Progenitor cell of endocrine pancreas (in vitro differentiated cells): ENCODE measurements around the gene ZCCHC8. TPM values are rescaled to one million over a fixed set of nuclear protein-coding genes. Genes with fewer than 3 reads are reported as not detected.

ENCODE experiments used
- DNase-seq: peaks from one replicate; pipeline ENCODE4 v3.0.0; 2021; ENCODE audit warnings: low spot score; ENCODE audit not compliant: unreplicated experiment
- H3K27ac Mint-ChIP-seq: 2 replicates; pipeline ENCODE4 v1.8.0; 2021; ENCODE audit warnings: mild to moderate bottlenecking, moderate library complexity, mixed read lengths
- H3K27me3 Mint-ChIP-seq: 2 replicates; pipeline ENCODE4 v1.8.0; 2021; ENCODE audit warnings: mixed read lengths
- H3K36me3 Mint-ChIP-seq: 2 replicates; pipeline ENCODE4 v1.8.0; 2022; ENCODE audit warnings: mixed read lengths; ENCODE audit not compliant: insufficient read depth
- H3K4me1 Mint-ChIP-seq: 2 replicates; pipeline ENCODE4 v1.8.0; 2021; ENCODE audit warnings: low read depth, mixed read lengths
- H3K4me3 Mint-ChIP-seq: 2 replicates; pipeline ENCODE4 v1.8.0; 2021; ENCODE audit warnings: low read depth, mild to moderate bottlenecking, moderate library complexity, mixed read lengths
- H3K9me3 Mint-ChIP-seq: 2 replicates; pipeline ENCODE4 v1.8.0; 2021; ENCODE audit warnings: low read depth, mixed read lengths
- CTCF ChIP-seq: fragments of 200-600 bp; sonication (generic); IDR thresholded peaks from one replicate; pipeline ENCODE4 v1.5.0; 2021; ENCODE audit warnings: antibody characterized with exemption, mild to moderate bottlenecking; ENCODE audit not compliant: unreplicated experiment
- long read RNA-seq: library from polyadenylated mRNA; unstranded; transcript quantifications from one replicate; pipeline ENCODE4 v2.0.0, GENCODE V29; 2020
- total RNA-seq: library from RNA; stranded (reverse); gene quantifications from 2 replicates; pipeline ENCODE4 v1.2.1, GENCODE V29; 2021

The ZCCHC8 gene
- total RNA-seq: 33.4 and 34.9 TPM in 2 replicates
- long read RNA-seq, transcript ZCCHC8-210 (14 exons, 2,955 nt): major isoform, 32 of 50 reads
- long read RNA-seq, partial matches to known transcripts: 7 of 50 reads
- long read RNA-seq, other reads (novel, unspliced or antisense): 10 of 50 reads

- Mint-ChIP-seq H3K4me1 (peaks cover 13% of the 10 kb centered on the region), H3K4me3 (peak within 1 kb of the TSS; percentile 98), H3K9me3 (no peaks in the 10 kb centered on the region), H3K27ac (peak within 1 kb of the TSS; percentile 100), H3K36me3 (peaks cover 17% of the 10 kb centered on the region), H3K27me3 (no peaks in the 10 kb centered on the region)
- TF ChIP-seq CTCF: peak; percentile 10
- DNase-seq: peak; percentile 89
These were observed at the start of gene ZCCHC8 for GRCh38 chr12:122500685-122501488. ZCCHC8 (minus strand) TSS chr12:122500932; CDS start chr12:122500840, 92 bp downstream.

- no peak for TF ChIP-seq CTCF
- Mint-ChIP-seq H3K4me3 (no peak overlapping the region), H3K4me1 (no peaks in the 10 kb centered on the region), H3K27ac (no peak overlapping the region), H3K27me3 (no peaks in the 10 kb centered on the region), H3K36me3 (peaks cover 8% of the 10 kb centered on the region), H3K9me3 (no peaks in the 10 kb centered on the region)
- DNase-seq: no peak
These were observed 46.6 kb upstream of the ZCCHC8 start for GRCh38 chr12:122547330-122547729.

DNA sequence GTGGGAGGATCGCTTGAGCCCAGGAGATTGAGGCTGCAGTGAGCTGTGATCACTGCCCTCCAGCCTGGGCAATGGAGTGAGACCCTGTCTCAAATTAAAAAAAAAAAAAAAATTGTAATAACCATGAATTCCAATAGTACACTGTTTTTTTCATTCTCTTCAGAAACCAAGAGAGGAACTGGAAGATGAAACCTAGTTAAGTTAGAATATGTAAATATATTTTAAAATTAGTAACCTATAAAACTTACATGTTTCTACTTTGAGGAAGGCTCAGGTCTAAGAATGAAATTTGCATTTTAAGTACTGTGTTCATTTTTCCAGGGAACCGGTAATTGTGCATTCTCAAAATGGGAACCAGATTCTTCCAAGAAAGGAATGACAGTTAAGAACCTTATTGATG is 45.1 kb upstream of the ZCCHC8 start:
- Mint-ChIP-seq H3K9me3 (no peaks in the 10 kb centered on the region), H3K4me1 (no peaks in the 10 kb centered on the region), H3K27me3 (no peaks in the 10 kb centered on the region), H3K4me3 (no peak overlapping the region), H3K36me3 (peaks cover 6% of the 10 kb centered on the region), H3K27ac (no peak overlapping the region)
- TF ChIP-seq CTCF: no peak
- no peak for DNase-seq

- Mint-ChIP-seq H3K27ac (no peak overlapping the region), H3K36me3 (peaks cover 6% of the 10 kb centered on the region)
These were observed 43.8 kb upstream of the ZCCHC8 start for GRCh38 chr12:122544537-122544936.

GRCh38 chr12:122538496-122538895 is 37.8 kb upstream of the ZCCHC8 start:
- Mint-ChIP-seq H3K36me3 (peaks cover 6% of the 10 kb centered on the region), H3K4me1 (no peaks in the 10 kb centered on the region), H3K27ac (peak overlapping the region; percentile 19), H3K27me3 (no peaks in the 10 kb centered on the region), H3K9me3 (no peaks in the 10 kb centered on the region), H3K4me3 (no peak overlapping the region)
- DNase-seq: no peak
- TF ChIP-seq CTCF: no peak

More at GRCh38 chr12:122544537-122544936, 43.8 kb upstream of the ZCCHC8 start:
- no peak for TF ChIP-seq CTCF
- DNase-seq: no peak
- H3K27me3 Mint-ChIP-seq: no peaks in the 10 kb centered on the region
- H3K4me3 Mint-ChIP-seq: no peak overlapping the region
- H3K9me3 Mint-ChIP-seq: no peaks in the 10 kb centered on the region
- no peaks in the 10 kb centered on the region for H3K4me1 Mint-ChIP-seq
